ENCODE data around the gene PAXX. TPM values are rescaled to one million over a fixed set of nuclear protein-coding genes. Genes with fewer than 3 reads are reported as not detected.

The PAXX gene
- 82.6 and 84.9 TPM in 2 replicates for total RNA-seq
- long read RNA-seq, partial matches to known transcripts: 6 of 12 reads
- long read RNA-seq, other reads (novel, unspliced or antisense): 1 of 12 reads

GRCh38 chr9:136991993-136992818 lies at the start of gene PAXX:
TSS of gene PAXX (plus strand) at chr9:136992422. CDS start at chr9:136992444, 22 bp downstream.
- DNase-seq (ENCODE audit: low read depth, low spot score): peak; percentile 92
- Mint-ChIP-seq H3K27ac (ENCODE audit: unreplicated experiment) (peak within 1 kb of the TSS; percentile 62), H3K9me3 (no peaks in the 10 kb centered on the region), H3K27me3 (ENCODE audit: low read depth) (peaks cover 3% of the 10 kb centered on the region), H3K36me3 (ENCODE audit: low read depth) (no peaks in the 10 kb centered on the region), H3K4me3 (peak within 1 kb of the TSS; percentile 88), H3K4me1 (peaks cover 3% of the 10 kb centered on the region)
- TF ChIP-seq CTCF (conservative IDR thresholded peaks at IDR 0.05): no peak

GRCh38 chr9:136942881-136943230 lies 49.4 kb upstream of the PAXX start:
- peak overlapping the region; percentile 57 for H3K4me3 Mint-ChIP-seq
- peaks cover 3% of the 10 kb centered on the region for H3K4me1 Mint-ChIP-seq
- no peak overlapping the region for H3K27ac Mint-ChIP-seq (ENCODE audit: unreplicated experiment)
- H3K27me3 Mint-ChIP-seq (ENCODE audit: low read depth): no peaks in the 10 kb centered on the region
- H3K9me3 Mint-ChIP-seq: no peaks in the 10 kb centered on the region
- peaks cover 7% of the 10 kb centered on the region for H3K36me3 Mint-ChIP-seq (ENCODE audit: low read depth)
- no peak for TF ChIP-seq CTCF (conservative IDR thresholded peaks at IDR 0.05)
- no peak for DNase-seq (ENCODE audit: low read depth, low spot score)

- Mint-ChIP-seq H3K4me3 (peak overlapping the region; percentile 81), H3K9me3 (no peaks in the 10 kb centered on the region), H3K27ac (ENCODE audit: unreplicated experiment) (no peak overlapping the region), H3K27me3 (ENCODE audit: low read depth) (no peaks in the 10 kb centered on the region), H3K36me3 (ENCODE audit: low read depth) (peaks cover 7% of the 10 kb centered on the region), H3K4me1 (peaks cover 7% of the 10 kb centered on the region)
- no peak for TF ChIP-seq CTCF (conservative IDR thresholded peaks at IDR 0.05)
- DNase-seq (ENCODE audit: low read depth, low spot score): peak; percentile 38
Measured at GRCh38 chr9:136943291-136944211, 48.7 kb upstream of the PAXX start.

- TF ChIP-seq CTCF (conservative IDR thresholded peaks at IDR 0.05): no peak
- Mint-ChIP-seq H3K4me3 (no peak overlapping the region), H3K9me3 (no peaks in the 10 kb centered on the region), H3K27ac (ENCODE audit: unreplicated experiment) (no peak overlapping the region), H3K4me1 (peaks cover 4% of the 10 kb centered on the region), H3K27me3 (ENCODE audit: low read depth) (no peaks in the 10 kb centered on the region), H3K36me3 (ENCODE audit: low read depth) (peaks cover 4% of the 10 kb centered on the region)
- no peak for DNase-seq (ENCODE audit: low read depth, low spot score)
Measured at GRCh38 chr9:136944212-136944518, 48.1 kb upstream of the PAXX start.

- no peaks in the 10 kb centered on the region for H3K9me3 Mint-ChIP-seq
- no peak within 1 kb of the TSS for H3K27ac Mint-ChIP-seq (ENCODE audit: unreplicated experiment)
- H3K36me3 Mint-ChIP-seq (ENCODE audit: low read depth): no peaks in the 10 kb centered on the region
- DNase-seq (ENCODE audit: low read depth, low spot score): peak; percentile 92
- H3K4me3 Mint-ChIP-seq: peak within 1 kb of the TSS; percentile 81
- TF ChIP-seq CTCF (conservative IDR thresholded peaks at IDR 0.05): peak; percentile 99
- peaks cover 4% of the 10 kb centered on the region for H3K4me1 Mint-ChIP-seq
- H3K27me3 Mint-ChIP-seq (ENCODE audit: low read depth): no peaks in the 10 kb centered on the region
Measured at GRCh38 chr9:136944519-136945332, 47.5 kb upstream of the PAXX start, which contains the start of the genes C8G and FBXW5. TSS of gene C8G (plus strand) at chr9:136945243. CDS start at chr9:136945321, 78 bp downstream. TSS of gene FBXW5 (minus strand) at chr9:136944738. CDS start at chr9:136944083, 655 bp downstream.

Measured in neural crest cell (in vitro differentiated cells).